Activated CD4-positive, alpha-beta T cell treated with anti-CD3 and anti-CD28 coated beads, Interleukin-2, amount 50 U/mL, for 24 hours (primary cell): ENCODE results near the gene SMR3B.

ENCODE experiments used
- DNase-seq, 2 donors: peaks; one replicate each; pipeline ENCODE4 v3.0.0-alpha.2; 2020; ENCODE audit warnings: low read depth in 1 of 2, low spot score in 1 of 2

Gene SMR3B

DNA sequence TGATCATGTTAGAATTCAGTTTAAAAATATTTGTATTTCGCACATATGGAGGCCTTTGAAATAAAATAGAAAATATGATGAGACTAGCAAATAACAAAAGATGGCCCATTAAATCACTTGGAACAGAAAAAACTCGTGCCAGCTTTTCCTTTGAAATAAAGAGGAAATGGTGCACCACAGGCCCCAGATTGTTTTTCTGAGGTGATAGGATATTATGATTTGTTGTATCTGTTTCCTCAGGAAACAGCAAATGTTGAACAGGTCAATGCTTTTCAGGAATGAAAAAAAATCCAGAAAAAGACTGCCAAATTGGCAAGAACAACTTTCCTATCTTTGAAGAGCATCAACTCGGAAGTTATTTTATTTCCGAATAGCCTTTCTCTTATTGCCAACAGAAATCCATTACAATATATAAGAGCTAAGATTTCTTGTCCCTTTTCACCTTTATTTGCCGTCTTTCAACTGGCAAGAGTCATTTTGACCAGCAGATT is at the start of gene SMR3B:
TSS of gene SMR3B (plus strand) at position 441 of the 491 bp plus-strand sequence. CDS start 1,380 bp downstream, outside the sequence.
- DNase-seq, result no peak

DNA sequence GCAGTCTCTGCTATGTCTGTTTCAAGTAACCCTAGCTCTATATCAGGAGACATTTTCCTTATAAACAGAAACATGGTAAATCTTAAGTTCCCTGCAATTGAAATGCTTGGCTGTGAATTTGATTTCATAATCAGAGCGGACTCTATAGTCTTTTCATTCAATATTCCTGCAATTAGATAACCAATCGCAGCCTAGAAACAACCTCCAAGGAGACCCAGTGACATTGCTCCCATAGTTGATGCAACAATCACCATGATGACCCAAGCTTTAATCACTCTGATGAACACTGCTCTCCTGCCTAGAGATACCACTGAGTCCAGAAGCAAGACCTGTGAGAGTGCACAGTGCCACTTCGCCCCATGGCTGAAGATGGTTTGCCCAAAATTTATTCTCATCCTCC is 48.2 kb upstream of the SMR3B start, which contains the start of gene CABS1:
TSS of gene CABS1 (plus strand) at position 301 of the 400 bp plus-strand sequence. CDS start at position 360, 59 bp downstream.
- DNase-seq, result no peak

DNA sequence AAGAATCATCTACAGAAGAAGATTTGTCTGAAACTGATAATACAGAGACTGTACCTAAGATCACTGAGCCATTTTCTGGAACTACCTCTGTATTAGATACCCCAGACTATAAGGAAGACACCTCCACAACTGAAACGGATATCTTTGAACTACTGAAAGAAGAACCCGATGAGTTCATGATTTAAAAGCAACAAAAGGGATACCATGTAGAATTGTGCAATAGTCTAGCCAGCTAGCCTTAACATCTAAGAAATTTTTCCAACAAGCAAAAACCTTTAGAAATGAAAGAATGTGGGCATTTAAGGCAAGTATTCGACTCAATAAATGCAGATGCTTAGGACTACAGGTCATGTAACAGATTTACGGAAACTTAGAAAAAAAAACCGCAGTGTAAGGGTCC is 46.9 kb upstream of the SMR3B start:
- DNase-seq, result no peak

DNA sequence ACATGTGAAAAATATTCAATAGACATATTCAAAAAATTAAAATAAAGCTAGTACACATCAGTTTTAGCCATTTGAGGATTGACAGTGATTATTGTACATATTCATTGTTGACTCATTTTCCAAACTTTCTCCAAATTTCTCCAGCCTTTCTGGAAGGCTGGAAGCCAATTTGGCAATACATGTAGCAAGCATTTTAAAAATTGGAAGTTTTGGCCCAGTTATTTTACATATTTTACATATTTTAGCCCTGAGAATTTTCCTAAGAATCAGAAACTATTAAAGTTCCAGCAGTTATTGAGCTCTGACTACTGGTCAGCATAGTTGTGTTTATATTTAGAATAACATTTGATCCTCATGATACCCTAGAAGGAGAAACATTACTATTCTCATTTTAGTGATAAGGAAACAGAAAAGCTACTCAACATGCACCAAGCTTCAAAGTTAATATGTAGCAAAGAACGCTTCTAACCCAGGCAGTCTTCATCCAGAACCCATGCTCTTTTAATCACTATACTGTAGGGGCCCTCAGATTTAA is 45.0 kb upstream of the SMR3B start:
- DNase-seq, result no peak

DNA sequence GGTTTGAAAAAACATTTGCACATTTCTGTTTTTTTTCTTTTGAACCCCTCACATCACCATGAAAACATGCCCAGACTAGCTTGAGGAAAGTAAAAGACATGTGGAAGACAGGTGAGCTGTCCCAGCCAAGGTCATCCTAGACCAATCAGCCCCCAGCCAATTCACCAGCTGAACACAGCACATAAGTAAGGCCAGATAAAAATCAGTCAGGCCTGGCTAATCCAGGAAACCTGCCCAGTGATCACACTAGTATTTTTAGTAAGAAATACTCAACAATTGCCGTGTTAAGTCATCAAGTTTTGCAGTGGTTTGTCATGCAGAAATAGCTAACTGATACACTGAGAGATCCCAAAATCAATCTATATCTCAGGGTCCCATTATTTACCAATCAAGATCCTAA is 26.7 kb upstream of the SMR3B start:
- DNase-seq, result no peak

DNA sequence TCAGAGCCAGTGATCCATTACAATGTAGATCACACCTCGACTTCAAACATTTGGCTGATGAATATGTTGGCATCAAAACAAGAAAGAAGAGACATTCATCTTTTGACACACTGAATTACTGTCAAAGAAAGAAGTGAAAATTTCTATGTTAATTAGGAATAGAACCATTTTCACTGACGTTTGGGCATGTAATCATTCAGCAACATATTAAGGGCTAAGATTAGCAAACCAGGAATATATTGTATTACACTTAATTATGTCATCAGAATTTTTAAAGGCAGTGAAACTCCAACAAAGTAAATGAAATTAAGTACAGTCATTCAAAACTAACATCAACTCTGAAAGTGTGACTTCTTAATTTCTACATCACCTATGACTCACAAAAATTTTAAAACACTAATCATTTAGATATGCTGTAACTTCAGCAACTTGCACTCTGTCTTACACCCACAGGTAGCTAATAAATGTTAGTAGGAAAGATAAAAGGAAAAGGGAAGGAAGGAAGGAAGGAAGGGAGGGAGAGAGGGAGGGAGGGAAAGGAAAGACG is 23.7 kb upstream of the SMR3B start:
- DNase-seq, result no peak

DNA sequence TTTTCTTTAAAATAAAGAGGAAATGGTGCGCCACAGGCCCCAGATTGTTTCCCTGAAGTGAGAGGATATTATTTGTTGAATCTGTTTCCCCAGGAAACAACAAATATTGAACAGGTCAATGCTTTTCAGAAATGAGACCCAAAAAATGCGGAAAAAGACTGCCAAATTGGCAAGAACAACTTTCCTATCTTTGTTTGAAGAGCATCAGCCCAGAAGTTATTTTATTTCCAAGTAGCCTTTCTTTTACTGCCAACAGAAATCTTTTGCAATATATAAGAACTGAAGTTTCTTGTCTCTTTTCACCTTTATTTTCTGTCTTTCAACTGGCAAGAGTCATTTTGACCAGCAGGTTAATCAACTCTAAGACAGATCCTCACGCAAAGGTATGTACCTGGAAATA is 22.5 kb upstream of the SMR3B start, which contains the start of gene SMR3A:
TSS of gene SMR3A (plus strand) at position 301 of the 400 bp plus-strand sequence. CDS start 1,356 bp downstream, outside the sequence.
- no peak for DNase-seq

DNA sequence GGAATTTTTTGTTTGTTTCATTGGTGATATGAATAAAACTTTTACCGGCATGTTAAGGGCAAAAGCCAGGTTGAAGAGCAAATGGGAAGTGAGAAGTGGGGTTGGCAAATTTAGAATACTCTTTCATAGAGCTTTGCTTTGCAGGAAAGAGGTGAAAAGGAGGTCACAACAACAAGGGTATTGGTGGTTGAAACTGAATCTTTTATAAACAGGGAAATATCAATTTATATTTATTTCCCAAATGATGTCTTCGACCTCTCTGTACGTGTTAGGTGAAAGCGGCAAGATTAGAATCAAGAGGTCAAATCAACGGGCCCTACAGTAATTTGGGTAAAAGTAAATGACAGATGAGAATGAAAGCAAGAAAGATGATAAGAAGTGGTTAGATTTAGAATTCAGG is 18.9 kb upstream of the SMR3B start:
- no peak for DNase-seq

DNA sequence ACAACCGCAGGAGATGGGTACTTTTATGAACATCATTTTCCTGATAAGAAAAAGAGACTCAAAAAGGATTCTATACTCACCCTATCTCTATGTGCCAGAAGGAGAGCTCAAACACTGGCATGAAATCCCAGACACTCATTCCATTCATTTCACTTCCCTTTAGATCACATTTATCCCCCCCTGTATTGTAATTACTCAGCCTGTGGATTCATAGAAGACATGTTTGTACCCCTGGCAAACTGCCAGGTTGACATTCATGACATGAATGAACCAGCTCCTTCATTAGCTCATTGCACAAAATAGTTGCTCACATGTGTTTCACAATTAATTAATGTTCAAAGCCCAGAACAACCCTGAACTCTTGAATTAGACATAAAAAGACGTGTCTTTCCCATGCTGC is 17.5 kb upstream of the SMR3B start:
- no peak for DNase-seq

DNA sequence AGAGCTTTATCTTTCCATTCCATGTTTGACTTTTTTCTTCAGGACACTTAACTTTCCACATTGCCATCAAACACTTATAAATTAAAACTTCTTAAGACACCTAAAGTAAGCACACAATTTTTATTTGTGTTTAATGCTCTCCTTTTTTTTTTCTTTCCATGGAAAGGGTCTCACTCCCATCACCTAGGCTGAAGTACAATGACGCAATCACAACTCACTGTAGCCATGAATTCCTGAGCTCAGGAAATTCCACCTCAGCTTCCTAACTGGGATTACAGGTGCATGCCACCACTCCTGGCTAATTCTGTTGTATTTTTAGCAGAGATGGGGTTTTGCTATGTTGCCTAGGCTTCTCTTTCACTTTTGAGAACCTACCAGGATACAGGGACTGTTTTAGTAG is 15.1 kb upstream of the SMR3B start:
- no peak for DNase-seq

DNA sequence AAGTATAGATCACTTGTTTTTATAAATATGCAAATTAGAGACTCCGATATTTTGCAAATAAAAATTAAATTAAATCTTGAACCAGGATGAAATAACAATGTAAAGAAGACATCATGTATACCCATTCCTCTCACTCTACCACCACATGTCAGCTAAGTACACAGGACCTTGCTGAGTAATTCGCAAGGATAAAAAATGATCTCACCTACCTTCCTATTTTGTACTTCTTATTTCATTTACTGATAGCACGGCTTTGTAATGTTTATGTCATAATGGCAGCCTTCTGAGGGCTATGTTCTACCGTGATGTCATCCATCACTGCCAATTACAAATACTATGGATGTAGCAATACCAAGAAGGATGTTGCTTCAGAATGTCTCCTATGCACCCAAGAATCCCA is 10.9 kb upstream of the SMR3B start:
- DNase-seq, result no peak

DNA sequence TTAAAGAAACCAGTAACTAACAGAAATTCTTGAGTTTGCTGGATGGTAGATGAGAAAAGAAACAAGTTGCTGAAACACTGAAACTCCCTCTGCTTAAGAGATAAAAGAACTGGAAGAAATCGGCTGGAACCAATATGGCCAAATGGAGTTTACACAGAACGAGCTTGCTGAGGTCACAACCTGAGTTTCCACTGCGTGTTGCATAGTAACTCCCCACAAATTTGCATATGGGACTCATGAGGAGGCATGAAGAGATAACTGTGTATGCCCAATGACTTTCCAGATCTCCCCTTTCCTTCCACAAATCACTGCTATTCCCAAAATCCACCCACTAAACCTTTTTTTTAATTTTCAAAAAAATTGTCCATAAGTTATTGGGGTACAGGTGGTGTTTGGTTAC is 10.2 kb upstream of the SMR3B start:
- DNase-seq, result no peak

DNA sequence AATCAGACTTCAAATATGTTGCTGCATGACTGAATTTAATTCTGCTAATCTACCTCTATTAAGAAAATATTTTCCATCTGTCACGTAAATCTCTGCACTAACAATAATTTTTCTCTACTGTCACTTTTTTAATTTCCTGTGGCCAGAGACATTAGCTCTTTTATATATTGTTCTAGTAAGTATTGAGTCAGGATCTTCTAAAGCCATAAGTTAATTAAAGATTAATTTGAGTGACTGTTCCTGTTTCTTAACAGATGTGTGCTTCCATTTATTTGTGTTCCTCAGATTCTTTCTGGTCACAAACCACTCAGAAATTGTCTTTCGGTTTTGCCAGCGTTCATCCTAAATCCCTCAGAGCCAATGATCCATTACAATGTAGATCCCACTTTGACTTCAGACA is 2.4 kb upstream of the SMR3B start:
- DNase-seq, result no peak

DNA sequence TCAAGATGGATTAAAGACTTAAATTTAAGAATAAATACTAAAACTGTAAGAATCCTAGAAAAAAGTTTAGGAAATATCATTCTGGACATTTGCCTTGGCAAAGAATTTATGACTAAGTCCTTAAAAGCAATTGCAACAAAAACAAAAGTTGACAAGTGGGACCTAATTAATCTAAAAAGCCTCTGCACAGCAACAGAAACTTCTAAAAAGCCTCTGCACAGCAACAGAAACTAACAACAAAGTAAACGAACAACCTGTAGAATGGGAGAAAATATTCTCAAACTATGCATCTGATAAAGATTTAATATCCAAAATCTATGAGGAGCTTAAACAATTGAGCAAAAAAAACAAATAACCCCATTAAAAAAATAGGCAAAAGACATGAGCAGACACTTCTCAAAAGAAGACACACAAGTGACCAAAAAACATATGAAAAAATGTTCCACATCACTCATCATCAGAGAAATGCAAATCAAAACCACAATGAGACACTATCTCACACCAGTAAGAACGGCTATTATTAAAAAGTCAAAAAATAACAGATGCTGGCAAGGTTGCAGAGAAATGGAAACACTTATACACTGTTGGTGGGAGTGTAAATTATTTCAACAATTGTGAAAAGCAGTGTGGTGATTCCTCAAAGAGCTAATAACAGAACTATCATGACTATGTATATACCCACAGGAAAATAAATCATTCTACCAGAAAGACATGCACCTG is 9.3 kb downstream of the SMR3B start:
- DNase-seq, result no peak

DNA sequence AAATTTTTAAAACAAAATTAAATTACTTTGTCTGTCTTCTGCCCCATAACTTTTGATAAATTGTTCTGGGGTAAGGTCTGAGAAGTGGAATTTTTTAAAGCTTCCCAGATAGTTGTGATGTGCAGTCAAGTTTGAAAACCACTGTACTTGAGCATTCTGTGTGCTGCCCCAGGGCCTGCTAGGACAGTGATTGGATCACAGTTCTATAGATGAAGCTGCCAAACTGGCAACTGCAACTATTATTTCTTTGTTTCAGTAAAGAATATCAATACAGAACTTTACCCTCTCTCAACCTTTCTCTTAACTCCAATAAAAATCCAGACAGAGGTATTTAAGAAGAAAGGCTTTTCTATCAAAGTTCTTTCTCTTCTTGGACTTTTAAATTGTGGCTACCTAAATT is 14.6 kb downstream of the SMR3B start, which contains the start of gene OPRPN:
TSS of gene OPRPN (plus strand) at position 361 of the 400 bp plus-strand sequence. CDS start 1,346 bp downstream, outside the sequence.
- no peak for DNase-seq

DNA sequence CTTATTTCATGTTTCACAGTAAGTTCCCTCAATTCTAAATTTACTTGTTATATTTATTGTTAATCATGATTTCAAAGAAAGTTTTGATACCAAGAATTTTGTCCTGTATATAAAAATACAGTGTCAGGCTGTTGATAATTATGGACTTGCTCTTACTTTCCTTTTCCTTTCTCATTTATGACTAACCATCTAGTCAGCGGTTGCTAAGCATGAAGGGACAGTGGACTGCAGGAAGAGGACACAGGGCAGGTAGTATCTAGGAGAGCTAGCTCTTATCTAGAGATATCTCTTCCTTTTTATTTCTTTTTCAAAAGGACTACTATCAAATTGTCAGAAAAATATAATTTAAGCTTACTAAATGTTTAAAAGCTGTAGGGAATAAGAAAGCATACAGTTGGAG is 16.4 kb downstream of the SMR3B start:
- DNase-seq, result no peak

DNA sequence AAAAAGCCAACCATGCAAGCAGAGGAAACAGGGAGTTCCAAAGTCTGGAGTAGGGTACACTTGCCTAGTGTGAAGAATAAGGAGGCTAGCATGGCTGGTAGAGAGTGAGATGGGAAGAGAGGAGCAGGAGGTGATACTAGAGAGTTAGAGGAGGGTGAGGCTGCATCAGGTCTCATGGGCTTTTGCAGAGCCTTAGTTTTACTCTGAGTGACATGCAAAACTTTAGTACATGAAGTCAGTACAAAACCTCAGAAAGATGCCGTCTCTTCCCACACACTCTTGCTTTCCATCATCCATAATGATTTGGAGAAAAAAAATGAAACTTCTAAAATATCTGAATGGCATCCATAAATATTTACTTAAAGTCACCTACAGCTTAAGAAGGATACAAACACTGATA is 19.8 kb downstream of the SMR3B start:
- no peak for DNase-seq

DNA sequence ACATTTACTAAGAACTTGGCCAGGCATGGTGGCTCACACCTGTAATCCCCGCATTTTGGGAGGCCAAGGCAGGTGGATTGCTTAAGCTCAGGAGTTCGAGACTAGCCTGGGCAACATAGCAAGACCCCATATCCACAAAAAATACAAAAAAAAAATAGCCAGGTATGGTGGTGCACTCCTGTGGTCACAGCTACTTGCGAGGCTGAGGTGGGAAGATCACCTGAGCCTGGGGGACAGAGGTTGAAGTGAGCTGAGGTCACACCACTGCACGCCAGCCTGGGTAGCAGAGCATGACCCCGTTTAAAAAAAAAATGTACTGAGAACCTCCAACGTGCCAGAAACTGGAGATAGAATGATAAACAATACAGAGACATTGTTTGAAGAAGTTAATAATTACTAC is 22.8 kb downstream of the SMR3B start:
- no peak for DNase-seq

DNA sequence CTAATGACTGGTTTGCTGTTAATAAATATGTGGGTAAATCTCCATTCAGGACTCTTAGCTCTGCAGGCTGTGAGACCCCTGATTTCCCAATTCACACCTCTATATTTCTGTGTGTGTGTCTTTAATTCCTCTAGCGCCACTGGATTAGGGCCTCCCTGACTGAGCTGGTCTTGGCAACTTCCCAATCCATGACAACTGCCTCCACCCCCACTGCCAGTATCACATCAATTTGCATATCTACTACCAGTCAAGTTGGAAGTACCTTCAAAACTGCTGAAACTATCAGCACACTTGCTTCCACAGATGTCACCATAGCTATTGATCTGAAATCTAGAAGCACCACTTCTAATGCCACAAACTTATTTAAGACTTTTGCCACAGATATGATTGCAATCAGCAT is 42.4 kb downstream of the SMR3B start:
- DNase-seq, result no peak

DNA sequence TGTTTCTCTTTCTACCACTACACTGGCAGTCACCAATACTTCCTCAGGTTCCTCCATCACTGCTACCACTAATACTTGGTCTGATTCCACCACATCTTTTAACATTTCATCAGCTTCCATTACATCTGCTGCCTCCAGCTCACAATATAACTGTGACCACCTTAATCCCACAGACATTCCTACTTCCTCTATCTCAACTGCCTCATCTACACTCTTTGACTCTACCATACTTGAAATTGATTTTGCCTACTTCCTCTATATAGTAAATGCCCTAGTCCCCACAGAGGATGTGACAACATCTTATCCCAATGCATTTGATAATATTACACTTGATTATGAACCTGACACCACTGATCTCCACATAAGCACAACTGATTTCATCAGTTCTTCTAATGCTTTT is 43.9 kb downstream of the SMR3B start:
- no peak for DNase-seq

DNA sequence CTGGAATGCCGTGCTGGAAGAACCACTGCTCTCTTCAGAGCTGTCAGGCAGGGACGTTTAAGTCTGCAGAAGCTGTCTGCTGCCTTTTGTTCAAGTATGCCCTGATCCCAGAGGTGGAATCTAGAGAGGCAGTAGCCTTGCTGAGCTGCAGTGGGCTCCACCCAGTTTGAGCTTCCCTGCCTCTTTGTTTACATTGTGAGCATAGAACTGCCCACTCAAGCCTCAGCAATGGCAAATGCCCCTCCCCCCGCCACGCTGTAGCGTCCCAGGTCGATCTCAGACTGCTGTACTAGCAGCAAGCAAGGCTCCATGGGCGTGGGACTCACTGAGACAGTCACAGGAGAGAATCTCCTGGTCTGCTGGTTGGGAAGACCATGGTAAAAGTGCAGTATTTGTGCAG is 54.3 kb downstream of the SMR3B start:
- DNase-seq, result no peak
